Lung microvascular endothelial cell (primary cell): Measurements from ENCODE around the gene ARG2. TPM values are rescaled to one million over a fixed set of nuclear protein-coding genes. Genes with fewer than 3 reads are reported as not detected.
A peak's percentile ranks its signal among the peaks of the same experiment; 100 is the strongest.

ENCODE experiments used
- DNase-seq, 2 donors: peaks; one replicate each; pipeline versions ENCODE4 v3.0.0 to v3.0.0-alpha.2; 2010; ENCODE audit warnings: low read depth in 2 of 2
- total RNA-seq: library from RNA; depleted of rRNA; stranded (reverse); fragments of >200 nt; gene quantifications from 2 replicates; pipeline ENCODE4 v1.2.1, GENCODE V29; 2014

ARG2 gene
- 33.8 and 39.7 TPM in 2 replicates for total RNA-seq

- DNase-seq = peak; percentile 96 to 99
These were observed at the start of gene ARG2 for GRCh38 chr14:67619446-67620216. TSS of gene ARG2 (plus strand) at chr14:67619920. CDS start at chr14:67619978, 58 bp downstream.

- no peak for DNase-seq
These were observed 49.3 kb upstream of the ARG2 start for GRCh38 chr14:67570453-67570852.

GRCh38 chr14:67571275-67571990 is 48.3 kb upstream of the ARG2 start:
- peak; percentile 65 to 74 for DNase-seq

- DNase-seq = no peak
These were observed 47.8 kb upstream of the ARG2 start for GRCh38 chr14:67571991-67572323.

- no peak for DNase-seq
These were observed 47.1 kb upstream of the ARG2 start for GRCh38 chr14:67572608-67573007.

DNA sequence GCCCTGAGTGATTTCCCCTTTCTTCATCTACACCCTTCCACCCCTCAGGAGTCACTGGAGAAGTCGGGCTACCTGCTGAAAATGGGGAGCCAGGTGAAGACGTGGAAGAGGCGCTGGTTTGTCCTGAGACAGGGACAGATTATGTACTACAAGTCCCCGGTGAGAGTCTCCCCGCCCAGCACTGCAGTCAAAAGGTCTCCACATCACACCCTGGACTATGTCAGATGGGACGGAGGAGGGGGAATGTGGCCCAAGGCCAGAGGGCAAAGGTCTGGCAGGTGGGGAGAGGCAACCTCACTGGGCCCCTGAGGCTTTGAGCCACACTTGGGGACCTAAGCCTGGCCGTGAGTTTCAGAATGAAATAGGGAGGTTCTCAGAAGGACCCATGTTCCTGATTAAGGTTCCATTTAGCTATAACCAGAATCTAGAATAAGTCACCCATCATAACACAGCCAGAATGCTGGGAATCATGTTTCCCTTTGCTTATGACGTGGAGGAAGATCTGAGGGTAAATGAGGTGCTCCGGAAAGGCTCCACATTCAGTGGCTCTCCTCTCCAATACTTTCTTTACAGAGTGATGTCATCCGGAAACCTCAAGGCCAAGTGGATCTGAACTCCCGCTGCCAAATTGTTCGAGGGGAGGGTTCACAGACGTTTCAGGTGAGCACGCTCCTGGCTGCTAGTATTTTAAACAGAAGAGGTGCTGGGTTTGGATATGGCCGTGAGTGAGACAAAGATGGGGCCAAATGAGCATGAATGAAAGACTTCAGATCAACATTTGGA is 46.3 kb upstream of the ARG2 start:
- no peak for DNase-seq

GRCh38 chr14:67574156-67574555 is 45.6 kb upstream of the ARG2 start:
- DNase-seq = no peak

DNA sequence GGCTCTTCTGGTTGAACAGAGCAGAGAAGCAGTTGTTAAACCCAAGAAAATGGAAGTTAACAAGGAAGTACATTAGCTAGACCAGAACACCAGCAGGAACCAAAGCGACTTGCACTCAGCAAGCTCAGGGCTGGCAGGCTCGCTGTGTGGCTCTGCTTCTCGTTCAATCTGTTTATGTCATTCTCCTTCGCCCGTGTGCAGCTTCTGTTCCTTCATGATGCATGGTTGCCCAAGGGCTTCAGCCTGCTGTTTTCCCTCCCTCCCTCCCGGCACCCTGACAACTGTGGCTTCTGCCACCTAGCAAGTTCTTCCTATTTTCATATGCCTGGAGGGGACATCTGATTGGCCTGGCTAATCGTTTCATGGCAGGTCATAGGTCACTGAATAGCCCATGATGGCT is 44.9 kb upstream of the ARG2 start:
- DNase-seq = no peak

DNA sequence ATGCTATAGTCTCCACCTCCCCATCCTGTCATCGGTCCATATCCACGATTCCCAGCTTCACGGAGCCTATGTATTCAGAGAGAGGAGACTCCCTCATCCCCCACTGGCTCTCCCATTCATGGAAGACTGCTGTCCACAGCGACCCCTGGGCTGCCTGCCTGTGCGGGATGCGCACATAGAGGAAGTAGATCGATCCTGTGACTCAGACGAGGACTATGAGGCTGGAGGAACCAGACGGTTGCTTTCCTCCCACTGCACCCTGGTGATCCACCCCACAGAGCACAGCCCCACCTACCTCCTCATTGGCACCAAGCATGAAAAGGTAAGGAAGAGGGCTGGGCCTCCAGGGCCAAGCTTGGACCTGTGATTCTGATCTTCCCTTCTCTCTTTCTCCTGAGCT is 44.0 kb upstream of the ARG2 start:
- DNase-seq = peak in 1 of 2 donors; percentile 17

- DNase-seq = no peak
These were observed 43.3 kb upstream of the ARG2 start for GRCh38 chr14:67576216-67576955.

- no peak for DNase-seq
These were observed 42.4 kb upstream of the ARG2 start for GRCh38 chr14:67577181-67577808.

GRCh38 chr14:67577909-67578749 is 41.6 kb upstream of the ARG2 start:
- DNase-seq = no peak

DNA sequence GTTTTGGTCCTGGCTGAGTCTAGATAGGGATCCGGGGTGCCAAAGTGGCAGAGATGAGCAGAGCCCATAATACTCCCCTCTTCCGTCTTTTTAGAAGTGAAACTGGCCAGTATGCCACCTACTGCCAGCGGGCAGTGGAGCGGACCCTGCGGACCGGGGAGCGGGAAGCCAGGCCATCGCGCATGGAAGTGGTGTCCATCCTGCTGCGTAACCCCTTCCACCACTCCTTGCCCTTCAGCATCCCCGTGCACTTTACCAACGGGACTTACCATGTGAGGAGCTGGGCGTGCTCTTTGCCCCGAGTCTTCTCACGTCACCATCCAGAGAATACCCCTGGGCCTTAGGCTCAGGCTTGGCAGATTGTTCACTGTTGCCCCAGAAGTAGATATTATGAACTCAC is 40.7 kb upstream of the ARG2 start:
- no peak for DNase-seq

DNA sequence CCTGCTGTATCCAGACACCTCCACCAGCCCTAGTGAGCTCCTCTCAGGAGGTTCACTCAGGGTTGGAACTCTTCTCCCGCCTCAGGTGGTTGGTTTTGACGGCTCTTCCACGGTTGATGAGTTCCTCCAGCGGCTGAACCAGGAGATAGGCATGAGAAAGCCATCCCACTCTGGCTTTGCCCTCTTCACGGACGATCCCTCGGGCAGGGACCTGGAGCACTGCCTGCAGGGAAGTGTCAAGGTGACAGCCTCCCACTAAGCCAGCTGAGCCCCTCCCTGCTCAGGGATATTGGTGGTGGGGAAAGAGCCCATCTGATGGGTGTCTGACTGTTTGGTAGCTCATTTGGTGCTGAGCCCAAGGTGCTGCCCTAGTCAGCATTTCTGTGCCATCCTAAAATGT is 40.1 kb upstream of the ARG2 start:
- DNase-seq = no peak

DNA sequence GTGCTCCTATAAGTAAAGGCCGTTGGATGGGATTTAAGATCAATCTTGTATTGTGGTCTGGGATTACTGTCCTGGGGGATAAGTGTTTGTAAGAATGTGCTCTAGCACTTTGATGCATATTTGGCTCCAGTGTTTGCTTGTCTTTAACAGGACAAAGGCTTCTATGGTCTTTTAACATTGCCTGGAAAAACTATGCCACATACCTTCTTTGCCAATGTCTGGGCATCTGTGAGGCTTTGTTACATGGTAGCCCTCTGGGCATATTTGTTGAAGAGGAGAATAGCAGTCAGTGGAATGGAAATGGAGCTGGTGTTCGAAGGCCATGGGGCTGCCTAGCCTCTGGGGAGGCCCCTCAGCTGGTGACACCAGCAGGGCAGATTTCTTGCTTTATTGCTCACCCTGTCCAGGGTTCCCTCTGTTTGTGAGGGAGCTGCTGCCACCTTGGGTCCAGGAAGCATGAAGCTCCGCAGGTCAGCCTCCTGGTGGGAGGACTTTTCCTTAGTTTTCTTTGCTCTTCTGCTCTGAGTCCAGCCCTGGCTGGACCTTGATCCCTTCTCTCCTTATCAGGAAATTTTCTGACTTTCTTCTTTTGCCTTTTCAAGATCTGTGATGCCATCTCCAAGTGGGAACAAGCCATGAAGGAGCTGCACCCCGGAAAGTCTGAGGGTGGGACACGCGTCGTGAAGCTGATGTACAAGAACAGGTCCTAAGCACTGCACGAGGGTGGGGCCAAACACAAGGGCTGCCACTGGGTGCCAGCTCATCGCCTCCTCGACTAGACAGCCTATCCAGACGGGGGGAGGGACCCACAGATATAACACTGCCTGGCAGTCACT is 39.2 kb upstream of the ARG2 start:
- no peak for DNase-seq

DNA sequence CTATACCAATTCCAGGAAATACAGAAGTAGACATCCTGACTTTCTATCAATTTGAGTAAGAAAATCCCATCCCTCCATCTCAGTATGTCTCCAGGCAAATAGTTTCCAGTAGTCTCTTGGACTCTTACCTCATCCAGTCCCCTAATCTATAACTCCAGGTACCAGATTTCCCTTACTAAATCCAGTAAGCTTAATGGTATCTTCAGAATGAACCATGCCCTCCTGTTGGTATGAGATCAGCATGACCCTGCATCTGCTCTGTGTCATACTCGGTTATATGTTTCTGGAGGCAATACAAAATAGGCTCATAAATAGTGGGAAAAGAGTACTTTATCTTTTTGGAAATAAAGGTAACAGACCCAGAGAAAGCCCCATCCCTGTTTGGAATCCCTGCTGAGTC is 38.1 kb upstream of the ARG2 start:
- DNase-seq = no peak

DNA sequence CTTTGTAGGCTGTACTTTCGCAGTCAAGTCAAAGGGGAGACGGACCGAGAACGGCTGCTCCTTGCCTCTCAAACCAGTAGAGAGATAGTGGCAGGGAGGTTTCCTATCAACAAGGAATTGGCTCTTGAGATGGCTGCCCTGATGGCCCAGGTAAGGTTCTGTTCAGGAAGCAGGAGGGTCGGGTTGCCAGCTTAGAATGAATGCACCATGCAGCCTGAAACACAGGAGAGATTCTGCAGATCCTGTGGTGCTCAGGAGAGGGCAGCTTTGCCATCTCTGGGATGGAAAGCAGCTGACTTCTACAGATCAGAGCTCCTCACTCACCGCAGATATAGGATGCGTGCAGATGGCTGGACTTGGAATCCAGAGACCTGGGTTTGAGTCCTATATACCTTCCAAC is 37.7 kb upstream of the ARG2 start:
- DNase-seq = no peak

DNA sequence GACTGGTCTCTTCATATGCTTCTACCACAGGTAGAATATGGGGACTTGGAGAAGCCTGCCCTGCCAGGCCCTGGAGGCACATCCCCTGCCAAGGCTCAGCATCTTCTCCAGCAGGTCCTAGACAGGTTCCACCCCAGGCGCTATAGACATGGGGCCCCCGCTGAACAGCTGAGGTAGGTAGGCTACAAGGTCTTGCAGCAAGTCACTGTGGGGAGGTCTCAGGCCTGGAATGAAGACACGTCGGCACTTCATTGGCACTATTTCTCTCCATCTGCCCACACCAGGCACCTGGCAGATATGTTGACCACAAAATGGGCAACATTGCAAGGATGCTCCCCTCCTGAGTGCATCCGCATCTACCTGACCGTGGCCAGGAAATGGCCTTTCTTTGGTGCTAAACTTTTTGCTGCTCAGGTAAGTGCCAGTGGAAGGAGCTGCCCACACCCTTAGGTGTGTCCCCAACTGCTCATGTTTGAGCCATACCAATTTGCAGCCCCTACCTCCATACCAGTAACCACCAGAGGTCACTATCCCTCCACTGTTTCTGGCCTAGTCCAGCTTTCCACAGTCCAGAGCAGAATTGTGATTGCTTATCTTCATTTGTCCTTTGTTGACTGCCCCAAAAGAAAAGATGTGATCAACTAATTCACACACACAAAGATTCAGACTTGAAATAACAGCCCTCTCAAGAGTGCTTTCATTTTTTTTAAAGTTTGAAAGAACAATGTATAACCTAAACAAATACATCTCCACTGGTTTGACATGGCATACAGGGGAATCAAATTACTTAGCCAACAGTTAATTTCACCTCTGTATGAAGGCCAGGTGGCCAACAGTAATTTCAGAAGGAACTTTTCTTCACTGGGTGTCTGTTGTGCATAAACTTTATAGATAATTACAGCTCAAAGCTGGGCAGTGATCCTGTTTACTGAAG is 35.7 kb upstream of the ARG2 start:
- peak; percentile 64 to 76 for DNase-seq
